Esophagus (tissue), 2 donors: ENCODE measurements around the gene DNAJB4. TPM values are rescaled to one million over a fixed set of nuclear protein-coding genes. Genes with fewer than 3 reads are reported as not detected.
"Not testable (repeated sequence)": the region's sequence is repeated elsewhere in the genome, so short reads cannot be mapped to it uniquely, and the experiment has no call there.

Experiments used
- H3K27ac ChIP-seq, 2 donors: one replicate each; pipeline ENCODE4 v1.5.1; 2013; ENCODE audit warnings: low read depth in 2 of 2, mild to moderate bottlenecking in 2 of 2, inconsistent platforms in 1 of 2, low read length in 1 of 2, moderate library complexity in 1 of 2
- H3K27me3 ChIP-seq, 2 donors: one replicate each; pipeline ENCODE4 v1.6.1; 2013; ENCODE audit warnings: low read length in 2 of 2, control low read depth in 1 of 2, mild to moderate bottlenecking in 1 of 2; ENCODE audit not compliant: insufficient read depth in 2 of 2, control insufficient read depth in 1 of 2
- H3K36me3 ChIP-seq, 2 donors: one replicate each; pipeline ENCODE4 v1.6.1; 2013; ENCODE audit warnings: low read length in 1 of 2; ENCODE audit not compliant: control insufficient read depth in 2 of 2, insufficient read depth in 2 of 2
- H3K4me1 ChIP-seq, 2 donors: one replicate each; pipeline ENCODE4 v1.6.1; 2013; ENCODE audit warnings: low read length in 1 of 2; ENCODE audit not compliant: control insufficient read depth in 2 of 2, insufficient read depth in 2 of 2
- H3K4me3 ChIP-seq, 2 donors: one replicate each; pipeline ENCODE4 v1.5.1; 2013; ENCODE audit warnings: low read length in 2 of 2, mild to moderate bottlenecking in 2 of 2, low read depth in 1 of 2, moderate library complexity in 1 of 2
- H3K9me3 ChIP-seq, 2 donors: one replicate each; pipeline ENCODE4 v1.6.1; 2013; ENCODE audit warnings: mild to moderate bottlenecking in 2 of 2, low read depth in 1 of 2, low read length in 1 of 2, moderate library complexity in 1 of 2; ENCODE audit not compliant: control insufficient read depth in 2 of 2, insufficient read depth in 1 of 2
- WGBS, 2 donors: extraction: QIAGEN DNeasy Blood & Tissue Kit; methylation state at CpG; one replicate each; pipeline ENCODE4 v1.1.7; 2013; 5-methylcytosine and 5-hydroxymethylcytosine counted together
- polyA plus RNA-seq, 2 donors: library from polyadenylated mRNA; stranded (reverse); fragments of 200-250 nt; gene quantifications; one replicate each; pipeline ENCODE4 v1.2.3, GENCODE V29; 2013
- donor health status: healthy with polysubstance abuse.
- donor health status: Bipolar disorder and iron deficiency.

DNAJB4 gene
- polyA plus RNA-seq, 2 donors: 4.9 to 7.7 TPM

GRCh38 chr1:78005448-78005722 lies 646 bp downstream of the DNAJB4 start:
- Histone ChIP-seq H3K4me1 (no peaks in the 10 kb centered on the region), H3K9me3 (no peaks in the 10 kb centered on the region), H3K27ac (peak overlapping the region in 1 of 2 donors; percentile 75), H3K36me3 (no peaks in the 10 kb centered on the region), H3K27me3 (no peaks in the 10 kb centered on the region), H3K4me3 (peak overlapping the region in 1 of 2 donors; percentile 79)
- WGBS, 2 donors: 0 to 2% methylated on average over 1 of the region's 1 CpG

- H3K36me3 ChIP-seq: no peaks in the 10 kb centered on the region
- H3K4me1 ChIP-seq: no peaks in the 10 kb centered on the region
- peak overlapping the region in 1 of 2 donors; percentile 79 for H3K4me3 ChIP-seq
- 9% methylated on average over 1 of the region's 1 CpG for WGBS, 2 donors
- H3K9me3 ChIP-seq: no peaks in the 10 kb centered on the region
- H3K27me3 ChIP-seq: no peaks in the 10 kb centered on the region
- no peak overlapping the region for H3K27ac ChIP-seq
Measured at GRCh38 chr1:78005755-78006154, 1.0 kb downstream of the DNAJB4 start.

- H3K4me3 ChIP-seq: no peak overlapping the region
- no peak overlapping the region for H3K27ac ChIP-seq
- no peaks in the 10 kb centered on the region for H3K36me3 ChIP-seq
- no peaks in the 10 kb centered on the region for H3K4me1 ChIP-seq
- H3K27me3 ChIP-seq: no peaks in the 10 kb centered on the region
- H3K9me3 ChIP-seq: no peaks in the 10 kb centered on the region
Measured at GRCh38 chr1:78006521-78006920, 1.8 kb downstream of the DNAJB4 start.

- H3K4me1 ChIP-seq: no peaks in the 10 kb centered on the region
Measured at GRCh38 chr1:78007677-78008341, 3.1 kb downstream of the DNAJB4 start.

GRCh38 chr1:78009276-78009675 lies 4.5 kb downstream of the DNAJB4 start:
- 78 to 82% methylated on average over 3 of the region's 3 CpGs for WGBS, 2 donors
- Histone ChIP-seq H3K27ac (no peak overlapping the region), H3K36me3 (no peaks in the 10 kb centered on the region), H3K9me3 (no peaks in the 10 kb centered on the region), H3K4me3 (no peak overlapping the region), H3K4me1 (no peaks in the 10 kb centered on the region), H3K27me3 (no peaks in the 10 kb centered on the region)

More at GRCh38 chr1:78007677-78008341, 3.1 kb downstream of the DNAJB4 start:
- no peak overlapping the region for H3K27ac ChIP-seq
- no peaks in the 10 kb centered on the region for H3K9me3 ChIP-seq
- 74 to 75% methylated on average over 4 of the region's 4 CpGs for WGBS, 2 donors
- no peaks in the 10 kb centered on the region for H3K27me3 ChIP-seq
- H3K36me3 ChIP-seq: no peaks in the 10 kb centered on the region
- peak overlapping the region in 1 of 2 donors; percentile 8 for H3K4me3 ChIP-seq

- no peak overlapping the region for H3K4me3 ChIP-seq
- H3K27ac ChIP-seq: no peak overlapping the region
- H3K36me3 ChIP-seq: no peaks in the 10 kb centered on the region
- H3K27me3 ChIP-seq: no peaks in the 10 kb centered on the region
- H3K4me1 ChIP-seq: no peaks in the 10 kb centered on the region
- 65 to 66% methylated on average over 3 of the region's 3 CpGs for WGBS, 2 donors
- no peaks in the 10 kb centered on the region for H3K9me3 ChIP-seq
Measured at GRCh38 chr1:78009836-78010235, 5.1 kb downstream of the DNAJB4 start.

- H3K4me3 ChIP-seq: no peak overlapping the region
- no peaks in the 10 kb centered on the region for H3K9me3 ChIP-seq
- H3K27ac ChIP-seq: no peak overlapping the region
- H3K36me3 ChIP-seq: no peaks in the 10 kb centered on the region
- 80 to 83% methylated on average over 2 of the region's 2 CpGs for WGBS, 2 donors
- no peaks in the 10 kb centered on the region for H3K27me3 ChIP-seq
- H3K4me1 ChIP-seq: no peaks in the 10 kb centered on the region
Measured at GRCh38 chr1:78011050-78011449, 6.3 kb downstream of the DNAJB4 start.

GRCh38 chr1:78015148-78015547 lies 10.4 kb downstream of the DNAJB4 start:
- H3K4me3 ChIP-seq: no peak overlapping the region
- no peaks in the 10 kb centered on the region for H3K36me3 ChIP-seq
- H3K9me3 ChIP-seq: no peaks in the 10 kb centered on the region
- no peak overlapping the region for H3K27ac ChIP-seq
- no peaks in the 10 kb centered on the region for H3K27me3 ChIP-seq
- H3K4me1 ChIP-seq: no peaks in the 10 kb centered on the region

- no peaks in the 10 kb centered on the region for H3K9me3 ChIP-seq
- H3K4me3 ChIP-seq: no peak overlapping the region
- H3K27me3 ChIP-seq: no peaks in the 10 kb centered on the region
- H3K27ac ChIP-seq: no peak overlapping the region
- H3K36me3 ChIP-seq: no peaks in the 10 kb centered on the region
- H3K4me1 ChIP-seq: no peaks in the 10 kb centered on the region
- WGBS, 2 donors: 87 to 100% methylated on average over 1 of the region's 1 CpG
Measured at GRCh38 chr1:78019024-78019423, 14.3 kb downstream of the DNAJB4 start.

- H3K27me3 ChIP-seq, H3K27ac ChIP-seq, H3K4me3 ChIP-seq, H3K36me3 ChIP-seq, H3K9me3 ChIP-seq, H3K4me1 ChIP-seq: not testable (repeated sequence)
- 95 to 96% methylated on average over 4 of the region's 4 CpGs for WGBS, 2 donors
Measured at GRCh38 chr1:78021134-78021533, 16.4 kb downstream of the DNAJB4 start.
